Heart right ventricle (tissue), 16 donors: Measurements from ENCODE around the gene FBXO36. TPM values are rescaled to one million over a fixed set of nuclear protein-coding genes. Genes with fewer than 3 reads are reported as not detected.
"Not testable (repeated sequence)": the region's sequence is repeated elsewhere in the genome, so short reads cannot be mapped to it uniquely, and the experiment has no call there.

Experiments used
- ATAC-seq, 8 donors: fragments of 200-7000 bp; cut with Tn5 transposase; one replicate each; pipeline ENCODE4 v1.9.1; 2020; ENCODE audit warnings: mild to moderate bottlenecking in 8 of 8, moderate library complexity in 8 of 8, moderate number of reproducible peaks in 1 of 8
- DNase-seq, 2 donors: peaks; one replicate each; pipeline ENCODE4 v3.0.0-alpha.2; 2020
- H3K27ac ChIP-seq, 10 donors: fragments of 200-600 bp; sonication (generic) in 2 of 10; one replicate each; pipeline versions ENCODE4 v1.5.0 to v1.8.0; 2020 to 2022; ENCODE audit warnings: mild to moderate bottlenecking in 3 of 10
- H3K27me3 ChIP-seq, 7 donors: fragments of 200-600 bp; one replicate each; pipeline ENCODE4 v1.8.0; 2021 to 2022; ENCODE audit warnings: mild to moderate bottlenecking in 2 of 7
- H3K36me3 ChIP-seq, 9 donors: fragments of 200-600 bp; sonication (generic) in 1 of 9; one replicate each; pipeline versions ENCODE4 v1.5.0 to v1.8.0; 2020 to 2022; ENCODE audit warnings: mild to moderate bottlenecking in 2 of 9
- H3K4me1 ChIP-seq, 9 donors: fragments of 200-600 bp; sonication (generic) in 1 of 9; one replicate each; pipeline versions ENCODE4 v1.5.0 to v1.8.0; 2020 to 2022; ENCODE audit warnings: mild to moderate bottlenecking in 4 of 9
- H3K4me3 ChIP-seq, 10 donors: fragments of 200-600 bp; sonication (generic) in 2 of 10; one replicate each; pipeline versions ENCODE4 v1.5.0 to v1.8.0; 2020 to 2022; ENCODE audit warnings: mild to moderate bottlenecking in 7 of 10, moderate library complexity in 2 of 10
- H3K9me3 ChIP-seq, 11 donors: fragments of 200-600 bp in 10 of 11; sonication (generic) in 2 of 11; one replicate each; pipeline versions ENCODE4 v1.5.0 to v1.8.0; 2013 to 2022; ENCODE audit warnings: mild to moderate bottlenecking in 2 of 11, control low read depth in 1 of 11, moderate library complexity in 1 of 11
- CTCF ChIP-seq, 9 donors: fragments of 200-600 bp; sonication (generic) in 2 of 9; IDR thresholded peaks; one replicate each; pipeline versions ENCODE4 v1.5.0 to v1.8.0; 2021 to 2022; ENCODE audit warnings: antibody characterized with exemption in 9 of 9, mild to moderate bottlenecking in 5 of 9, moderate library complexity in 1 of 9
- WGBS, 2 donors: extraction: QIAGEN DNeasy Blood & Tissue Kit; methylation state at CpG; one replicate each; pipeline ENCODE4 v1.1.7; 2013; ENCODE audit warnings: inconsistent platforms in 1 of 2; 5-methylcytosine and 5-hydroxymethylcytosine counted together
- intact Hi-C, 10 donors: fragments of 100-400 bp; cut with DNase I; formaldehyde crosslinking; loops; one replicate each; pipeline versions ENCODE4 v1.11.1 to v1.14.2; 2022
- polyA plus RNA-seq, 2 donors: library from polyadenylated mRNA; stranded (reverse); fragments of 200-250 nt; gene quantifications; one replicate each; pipeline ENCODE4 v1.2.3, GENCODE V29; 2013
- total RNA-seq, 10 donors: library from RNA; stranded (reverse); fragmentation: NEBNext Ultra II Directional in 3 of 10; extraction: Animal tissue kit (Norgen Biotek cat#: 25700) in 3 of 10; gene quantifications; one replicate each; pipeline versions ENCODE4 v1.2.1 to v1.2.4, GENCODE V29; 2021 to 2023
- donor health status: Arrhythmogenic right ventricular cardiomyopathy.
- donor health status: ischemic (EF 13 %, LVEDD 7.1; RV severe dilation, severe dysfunction).
- donor health status: healthy with polysubstance abuse.
- donor health status: DM: no; HTN: yes; CAD: no.
- donor health status: DM: no; HTN: no; CAD: no.
- donor health status: ischemic (EF 25% LVEDD 6.9; RV normal size, moderate dysfunction).
- donor health status: ischemic (EF 25% LVEDD 5.7; RV mildly dilated, moderate dysfunction).
- donor health status: healthy.
- donor health status: DM: yes; HTN: yes; CAD: no.
- donor health status: Ischemic cardiomyopathy.
- donor health status: ischemic (EF 35%, LVEDD 5.7; RV mildly dilated, moderate dysfunction).
- donor health status: nonischemic (EF 11% LVEDD 7.7; RV severe dilation, severe dysfunction).
- donor health status: DM: yes; HTN: yes; CAD: no.
- donor health status: PGD.
- donor health status: ischemic (EF 29% LVEDD 5.4; RV normal size, mild dysfunction).
- donor health status: nonischemic (EF 23%, LVEDD 6.1; RV moderate dilation, normal function).

The FBXO36 gene
- total and polyA plus RNA-seq, 12 donors = 0.15 to 1.4 (median 1.2) TPM

DNA sequence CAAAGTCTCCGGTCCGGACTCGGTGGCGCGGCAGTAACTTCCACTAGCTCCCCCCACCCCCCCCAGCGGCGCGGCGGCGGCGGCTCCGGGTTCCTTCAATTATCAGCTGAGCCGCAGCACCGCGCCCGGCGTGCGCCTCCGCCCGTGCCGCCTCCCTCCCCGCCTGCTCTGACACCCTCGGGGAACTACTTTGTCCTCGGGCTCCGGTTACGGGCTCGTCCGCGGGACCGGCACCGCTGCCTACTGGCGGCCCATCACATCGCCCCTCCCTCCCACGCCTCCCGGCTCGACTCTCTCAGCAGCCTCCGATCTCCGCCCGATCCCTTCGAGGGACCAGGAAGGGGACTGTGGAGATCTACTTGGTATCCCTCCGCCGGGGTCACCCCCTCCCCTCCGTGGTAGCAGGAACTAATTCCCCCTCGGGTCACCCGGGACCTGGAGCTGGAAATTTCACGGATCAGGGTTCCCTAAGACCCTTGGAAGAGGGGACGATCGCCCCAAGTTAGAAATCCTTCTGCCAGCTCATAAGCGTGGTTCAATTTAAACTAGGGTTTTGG lies 333 bp upstream of the FBXO36 start, which contains the start of gene TRIP12:
Gene TRIP12, minus strand, starts transcription at position 118 of the 557 bp plus-strand sequence. CDS start 41,930 bp downstream, outside the sequence.
- Histone ChIP-seq H3K36me3 (peaks cover 0 to 20% (median 0%) of the 10 kb centered on the region in 9 donors), H3K4me3 (peak within 1 kb of the TSS; percentile 55 to 94 (median 81)), H3K4me1 (peaks cover 0 to 46% (median 30%) of the 10 kb centered on the region in 9 donors), H3K27ac (peak within 1 kb of the TSS; percentile 90 to 99 (median 98)), H3K9me3 (no peaks in the 10 kb centered on the region), H3K27me3 (no peaks in the 10 kb centered on the region)
- DNase-seq (peak; percentile 89 to 95), ATAC-seq (peak; percentile 90 to 96 (median 94))
- intact Hi-C loops = loop anchor here in 7 of 10 donors (5.0 to 10.0 kb wide), 2 partner anchors 117 to 120 kb away; no protein-coding TSS in a partner anchor
- no peak for TF ChIP-seq CTCF (IDR thresholded peaks at IDR 0.05)
- 0% methylated on average over 49 of the region's 49 CpGs for WGBS, 2 donors

DNA sequence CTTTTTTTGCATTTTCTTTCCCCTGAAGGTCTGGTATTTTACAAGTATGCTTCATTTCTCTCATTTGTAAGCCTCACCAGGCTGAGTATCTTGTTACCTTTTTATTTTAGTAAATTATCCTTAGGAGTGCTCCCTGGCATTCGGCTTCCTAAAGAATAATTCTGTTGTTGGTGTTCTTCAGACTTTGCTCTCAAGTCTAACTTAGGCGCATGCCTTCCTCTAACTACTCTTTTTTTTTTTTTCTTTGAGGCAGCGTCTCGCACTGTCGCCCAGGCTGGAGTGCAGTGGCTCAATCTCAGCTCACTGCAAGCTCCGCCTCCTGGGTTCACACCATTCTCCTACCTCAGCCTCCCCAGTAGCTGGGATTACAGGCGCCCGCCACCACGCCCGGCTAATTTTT lies 2.2 kb downstream of the FBXO36 start:
- not testable (repeated sequence) for H3K27ac ChIP-seq, DNase-seq, H3K9me3 ChIP-seq, H3K27me3 ChIP-seq, H3K4me3 ChIP-seq, ATAC-seq, H3K36me3 ChIP-seq
- intact Hi-C loops = loop anchor here in 7 of 10 donors (5.0 to 10.0 kb wide), 2 partner anchors 120 to 122 kb away; no protein-coding TSS in a partner anchor
- H3K4me1 ChIP-seq = peaks cover 0 to 28% (median 20%) of the 10 kb centered on the region in 9 donors
- 98 to 99% methylated on average over 10 of the region's 10 CpGs for WGBS, 2 donors

GRCh38 chr2:229925201-229925600 lies 2.9 kb downstream of the FBXO36 start:
- no peak for ATAC-seq
- intact Hi-C loops = loop anchor here in 2 of 10 donors (10.0 kb wide), 1 partner anchor 120 kb away; no protein-coding TSS in a partner anchor
- H3K4me1 ChIP-seq = peaks cover 0 to 22% (median 15%) of the 10 kb centered on the region in 9 donors
- no peak overlapping the region for H3K4me3 ChIP-seq
- TF ChIP-seq CTCF (IDR thresholded peaks at IDR 0.05) = no peak
- no peaks in the 10 kb centered on the region for H3K9me3 ChIP-seq
- H3K27ac ChIP-seq = no peak overlapping the region
- no peak for DNase-seq
- H3K27me3 ChIP-seq = no peaks in the 10 kb centered on the region
- no peaks in the 10 kb centered on the region for H3K36me3 ChIP-seq

- 94% methylated on average over 2 of the region's 2 CpGs for WGBS, 2 donors
- intact Hi-C loops = loop anchor here in 2 of 10 donors (10.0 kb wide), 1 partner anchor 123 kb away; no protein-coding TSS in a partner anchor
- Histone ChIP-seq H3K4me3 (no peak overlapping the region), H3K36me3 (peaks cover 0 to 1% (median 0%) of the 10 kb centered on the region in 9 donors), H3K27ac (no peak overlapping the region), H3K27me3 (no peaks in the 10 kb centered on the region), H3K4me1 (peaks cover 0 to 13% (median 7%) of the 10 kb centered on the region in 9 donors), H3K9me3 (no peaks in the 10 kb centered on the region)
- ATAC-seq = no peak
- DNase-seq = no peak
- no peak for TF ChIP-seq CTCF (IDR thresholded peaks at IDR 0.05)
These were observed 5.6 kb downstream of the FBXO36 start for GRCh38 chr2:229927817-229928321.

DNA sequence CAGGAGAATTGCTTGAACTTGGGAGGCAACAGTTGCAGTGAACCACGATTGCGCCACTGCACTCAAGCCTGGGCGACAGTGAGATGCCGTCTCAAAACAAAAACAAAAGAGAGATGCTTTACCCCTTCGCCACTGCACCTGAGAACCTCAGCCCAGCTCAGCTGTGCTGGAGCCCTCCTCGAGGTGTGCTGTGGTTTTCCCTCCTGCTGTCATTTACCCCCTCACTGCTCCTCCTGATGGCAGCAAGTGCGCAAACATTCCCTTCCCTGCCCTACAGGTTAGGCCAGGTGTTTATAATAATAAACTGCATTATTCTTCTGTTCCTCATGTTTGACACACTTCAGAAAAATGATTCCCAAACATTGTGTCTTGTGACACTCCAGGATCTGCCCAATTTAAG lies 8.4 kb downstream of the FBXO36 start:
- ATAC-seq = no peak
- Histone ChIP-seq H3K9me3 (peaks cover 0 to 7% (median 0%) of the 10 kb centered on the region in 11 donors), H3K27me3 (no peaks in the 10 kb centered on the region), H3K36me3 (peaks cover 0 to 6% (median 0%) of the 10 kb centered on the region in 9 donors), H3K27ac (no peak overlapping the region), H3K4me1 (no peaks in the 10 kb centered on the region), H3K4me3 (no peak overlapping the region)
- WGBS, 2 donors = 92 to 93% methylated on average over 7 of the region's 7 CpGs
- intact Hi-C loops = no loop called here
- no peak for TF ChIP-seq CTCF (IDR thresholded peaks at IDR 0.05)
- DNase-seq = no peak
